AG09319 (cell line): ENCODE results near the gene LMX1B.

ENCODE experiments used
- DNase-seq: peaks from one replicate; pipeline ENCODE4 v3.0.0-alpha.2; 2010; ENCODE audit warnings: low read depth; ENCODE audit errors: extremely low read depth
- TF ChIP-seq, protein P1 (sequence below): IDR thresholded peaks from 2 replicates; pipeline ENCODE4 v1.5.1; 2011; ENCODE audit warnings: low read depth, mild to moderate bottlenecking, inconsistent platforms, low read length, moderate library complexity

Gene LMX1B

DNA sequence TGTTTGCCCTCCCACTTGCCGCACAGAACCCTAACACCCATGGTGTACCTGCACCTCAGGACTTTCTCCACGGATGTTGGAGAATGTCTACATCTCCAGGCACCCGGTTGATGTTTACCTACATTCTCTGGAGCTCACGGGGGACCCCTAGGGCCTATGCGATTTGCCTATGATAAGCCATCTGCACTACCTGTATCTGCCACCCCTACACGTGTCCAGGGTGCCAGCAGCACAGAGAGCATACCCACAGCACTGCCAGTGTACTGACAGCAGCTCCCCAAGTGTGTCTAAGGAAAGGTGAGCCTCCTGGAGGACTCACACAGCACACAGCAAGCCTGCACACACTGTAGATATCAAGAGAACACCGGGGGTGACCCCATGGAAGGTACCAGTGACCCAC lies 31.3 kb upstream of the LMX1B start:
- TF ChIP-seq, protein P1, sequence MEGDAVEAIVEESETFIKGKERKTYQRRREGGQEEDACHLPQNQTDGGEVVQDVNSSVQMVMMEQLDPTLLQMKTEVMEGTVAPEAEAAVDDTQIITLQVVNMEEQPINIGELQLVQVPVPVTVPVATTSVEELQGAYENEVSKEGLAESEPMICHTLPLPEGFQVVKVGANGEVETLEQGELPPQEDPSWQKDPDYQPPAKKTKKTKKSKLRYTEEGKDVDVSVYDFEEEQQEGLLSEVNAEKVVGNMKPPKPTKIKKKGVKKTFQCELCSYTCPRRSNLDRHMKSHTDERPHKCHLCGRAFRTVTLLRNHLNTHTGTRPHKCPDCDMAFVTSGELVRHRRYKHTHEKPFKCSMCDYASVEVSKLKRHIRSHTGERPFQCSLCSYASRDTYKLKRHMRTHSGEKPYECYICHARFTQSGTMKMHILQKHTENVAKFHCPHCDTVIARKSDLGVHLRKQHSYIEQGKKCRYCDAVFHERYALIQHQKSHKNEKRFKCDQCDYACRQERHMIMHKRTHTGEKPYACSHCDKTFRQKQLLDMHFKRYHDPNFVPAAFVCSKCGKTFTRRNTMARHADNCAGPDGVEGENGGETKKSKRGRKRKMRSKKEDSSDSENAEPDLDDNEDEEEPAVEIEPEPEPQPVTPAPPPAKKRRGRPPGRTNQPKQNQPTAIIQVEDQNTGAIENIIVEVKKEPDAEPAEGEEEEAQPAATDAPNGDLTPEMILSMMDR = no peak
- no peak for DNase-seq

DNA sequence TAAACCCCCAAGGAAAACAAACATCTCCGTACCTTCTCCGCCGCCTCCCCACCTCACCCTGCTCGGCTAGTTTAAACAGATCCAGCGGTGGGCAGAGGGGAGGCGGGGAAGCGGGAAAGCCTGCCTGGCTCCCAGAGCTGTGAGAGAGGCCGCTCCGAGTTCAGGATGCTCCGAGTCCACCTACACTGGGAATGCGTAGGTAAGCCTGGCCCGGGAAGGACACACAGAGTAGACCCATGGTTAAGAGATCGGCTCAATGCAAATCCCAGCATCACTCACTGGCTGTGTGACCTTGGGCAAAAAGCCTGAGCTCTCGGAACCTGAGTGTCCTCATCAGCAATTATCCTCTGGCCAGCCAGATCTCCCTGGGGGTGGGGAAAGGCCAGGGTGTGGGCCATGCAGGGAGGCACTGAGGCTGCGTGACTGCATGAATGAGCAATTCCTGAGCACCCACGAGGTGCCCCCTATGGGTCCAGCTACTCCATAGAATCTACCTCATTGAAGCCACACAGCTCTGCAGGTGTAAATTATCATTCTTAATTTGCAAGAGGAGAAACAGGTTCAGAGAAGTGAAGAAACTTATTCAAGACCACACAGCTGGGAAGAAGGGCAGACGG lies 30.5 kb upstream of the LMX1B start:
- TF ChIP-seq, protein P1 = no peak
- no peak for DNase-seq

DNA sequence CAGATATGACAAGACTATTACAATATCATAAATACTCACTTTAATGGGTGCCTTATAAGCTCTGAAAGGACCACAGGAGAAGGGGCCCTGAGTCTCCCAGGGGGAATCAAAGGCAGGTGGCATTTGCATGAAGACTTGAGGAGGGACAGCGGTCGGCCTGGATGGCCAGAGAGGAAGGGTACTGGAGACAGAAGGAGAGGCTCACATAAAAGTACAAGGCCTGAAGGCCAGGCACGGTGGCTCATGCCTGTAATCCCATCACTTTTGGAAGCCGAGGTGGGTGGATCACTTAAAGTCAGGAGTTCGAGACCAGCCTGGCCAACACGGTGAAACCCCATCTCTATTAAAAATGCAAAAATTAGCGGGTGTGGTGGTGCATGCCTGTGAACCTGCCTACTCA lies 29.1 kb upstream of the LMX1B start:
- TF ChIP-seq, protein P1 = no peak
- DNase-seq = no peak

DNA sequence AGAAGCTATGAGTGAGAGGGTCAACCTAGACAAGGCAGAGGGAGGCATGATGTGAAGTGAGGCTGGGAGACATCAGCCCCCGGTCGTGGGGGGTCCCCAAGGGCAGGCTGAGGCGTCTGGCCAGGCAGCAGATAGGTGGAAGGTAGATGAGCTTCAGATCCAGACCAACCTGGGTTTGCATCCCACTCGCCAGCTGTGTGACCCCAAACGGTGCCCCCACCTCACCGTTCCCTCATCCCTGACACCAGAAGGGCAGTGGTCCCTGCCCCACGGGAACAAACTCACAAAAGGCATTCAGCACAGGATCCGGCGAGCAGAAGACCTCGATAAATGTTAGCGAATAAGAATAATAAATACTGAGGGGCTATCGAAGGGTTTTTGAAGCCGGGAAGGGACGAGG lies 27.5 kb upstream of the LMX1B start:
- no peak for DNase-seq
- TF ChIP-seq, protein P1 = no peak

DNA sequence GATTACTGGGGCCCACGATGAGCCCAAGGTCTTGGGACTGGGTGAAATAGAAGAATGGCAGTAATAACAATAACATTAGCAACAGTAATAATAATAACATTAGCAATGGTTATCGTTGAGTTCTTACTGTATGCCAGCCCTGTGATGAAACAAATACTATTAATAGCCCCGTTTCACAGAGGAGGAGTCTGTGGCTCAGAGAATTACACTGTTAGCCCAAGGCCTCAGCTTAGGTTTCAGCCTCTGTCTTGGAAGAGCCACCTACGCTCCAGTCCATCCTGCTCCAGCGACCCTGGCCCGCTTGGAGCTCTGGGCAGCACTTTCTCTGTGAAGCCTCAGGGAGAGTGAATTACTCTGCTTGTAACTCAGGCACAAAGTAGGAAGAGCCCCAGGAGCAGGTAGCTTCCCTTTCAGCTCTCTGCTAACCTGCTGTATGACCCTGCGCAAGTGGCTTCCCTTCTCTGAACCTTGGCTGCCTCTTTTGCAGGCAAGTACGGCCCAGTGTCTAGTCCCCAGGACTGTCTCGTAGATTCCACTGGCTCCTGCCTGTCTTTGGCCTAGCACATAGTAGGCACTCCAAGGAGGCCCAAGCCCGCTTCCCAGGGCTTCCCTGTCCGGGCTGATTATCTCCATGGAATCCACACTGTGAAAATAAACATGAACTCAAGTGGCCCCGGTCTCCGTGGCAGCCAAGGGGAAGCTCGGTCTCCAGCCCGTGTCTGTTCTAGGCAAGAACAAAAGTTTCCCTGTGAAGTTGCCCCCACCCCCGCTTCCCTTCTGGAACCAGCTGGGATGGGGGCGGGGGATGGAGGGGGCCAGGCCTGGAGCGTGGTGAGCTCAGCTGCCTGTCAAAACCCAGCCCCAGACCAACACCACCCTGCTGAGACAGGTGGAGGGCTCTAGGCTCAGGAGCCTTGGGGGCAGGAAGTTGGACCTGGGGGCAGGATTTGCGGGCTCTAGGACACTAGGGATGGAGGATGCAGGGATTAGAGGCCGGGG lies 26.2 kb upstream of the LMX1B start:
- TF ChIP-seq, protein P1 = no peak
- no peak for DNase-seq

DNA sequence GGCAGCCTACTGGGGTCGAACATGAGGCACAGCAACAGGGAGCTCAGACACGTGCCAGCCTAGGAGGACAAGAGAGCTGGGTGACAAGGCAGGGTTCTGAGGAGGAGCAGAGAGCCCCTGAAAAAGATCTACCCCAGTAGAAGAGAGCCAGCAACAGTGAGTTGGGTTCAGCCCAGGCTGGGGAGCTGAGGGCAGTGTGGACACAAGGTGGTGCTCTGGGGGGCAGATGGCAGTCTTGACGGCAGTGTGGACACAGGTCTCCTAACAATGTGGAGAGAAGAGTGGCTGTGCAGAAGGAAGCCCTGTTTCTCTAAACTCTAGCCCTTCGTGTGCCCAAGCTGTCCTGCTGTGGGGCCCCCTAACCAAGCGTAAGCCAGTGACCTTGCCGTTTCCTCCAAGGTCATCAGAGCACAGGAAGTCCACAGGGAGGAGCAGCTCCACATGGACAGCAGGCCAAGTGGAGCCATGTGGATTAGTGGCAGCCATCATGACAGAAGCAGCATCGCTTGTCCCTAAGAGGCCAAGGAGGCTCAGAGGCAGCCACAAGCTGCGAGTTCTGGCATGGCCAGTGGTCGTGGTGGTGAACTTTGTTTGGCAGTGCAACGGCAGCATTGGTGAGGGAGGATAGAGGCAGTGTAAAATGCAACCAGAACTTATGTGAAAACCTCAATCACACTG lies 25.1 kb upstream of the LMX1B start:
- no peak for DNase-seq
- TF ChIP-seq, protein P1 = no peak
